Mucosa of descending colon (tissue), 3 donors: ENCODE measurements around the gene ZNF48. TPM values are rescaled to one million over a fixed set of nuclear protein-coding genes. Genes with fewer than 3 reads are reported as not detected.
A peak's percentile ranks its signal among the peaks of the same experiment; 100 is the strongest.

Experiments
- ATAC-seq: fragments of 200-7000 bp; cut with Tn5 transposase; one replicate; pipeline ENCODE4 v1.9.1; 2020; ENCODE audit warnings: mild to moderate bottlenecking, moderate library complexity
- DNase-seq, 3 donors: peaks; one replicate each; pipeline ENCODE4 v3.0.0-alpha.2; 2020
- H3K36me3 ChIP-seq: fragments of 200-600 bp; one replicate; pipeline ENCODE4 v1.8.0; 2021; ENCODE audit warnings: low read depth, mild to moderate bottlenecking
- H3K4me1 ChIP-seq: fragments of 200-600 bp; one replicate; pipeline ENCODE4 v1.8.0; 2021; ENCODE audit warnings: low read depth, mild to moderate bottlenecking
- H3K4me3 ChIP-seq: fragments of 200-600 bp; one replicate; pipeline ENCODE4 v1.8.0; 2021; ENCODE audit warnings: mild to moderate bottlenecking
- H3K9me3 ChIP-seq: fragments of 200-600 bp; one replicate; pipeline ENCODE4 v1.8.0; 2021; ENCODE audit warnings: mild to moderate bottlenecking
- intact Hi-C, 2 donors: fragments of 100-400 bp; cut with DNase I in 1 of 2; cut with micrococcal nuclease in 1 of 2; formaldehyde crosslinking; loops; one replicate each; pipeline versions ENCODE4 v1.11.0 to v1.11.1; 2022; cut with DNase I, micrococcal nuclease
- total RNA-seq, 3 donors: library from RNA; stranded (reverse); fragmentation: NEBNext Ultra II Directional in 2 of 3; extraction: Animal tissue kit (Norgen Biotek cat#: 25700) in 2 of 3; gene quantifications; one replicate each; pipeline versions ENCODE4 v1.2.1 to v1.2.4, GENCODE V29; 2021 to 2023
- TF ChIP-seq, protein P1 (sequence below): fragments of 200-600 bp; IDR thresholded peaks from one replicate; pipeline ENCODE4 v1.8.0; 2022; ENCODE audit warnings: antibody characterized with exemption, mild to moderate bottlenecking
- donor health status: DM: no; HTN: no; CAD: no; lungs with moderate emphysema.
- donor health status: DM: no; HTN: no; CAD: no.
- donor health status: DM: no; HTN: yes; CAD: no.

ZNF48 gene
- total RNA-seq, 3 donors from 2014 or later: 6.5 to 13.7 (median 6.6) TPM

GRCh38 chr16:30372725-30373124, 22.5 kb upstream of the ZNF48 start:
- Histone ChIP-seq H3K36me3 (peaks cover 4% of the 10 kb centered on the region), H3K4me1 (peaks cover 12% of the 10 kb centered on the region), H3K4me3 (no peak overlapping the region), H3K9me3 (no peaks in the 10 kb centered on the region)
- DNase-seq: no peak
- ATAC-seq: no peak
- TF ChIP-seq, protein P1, sequence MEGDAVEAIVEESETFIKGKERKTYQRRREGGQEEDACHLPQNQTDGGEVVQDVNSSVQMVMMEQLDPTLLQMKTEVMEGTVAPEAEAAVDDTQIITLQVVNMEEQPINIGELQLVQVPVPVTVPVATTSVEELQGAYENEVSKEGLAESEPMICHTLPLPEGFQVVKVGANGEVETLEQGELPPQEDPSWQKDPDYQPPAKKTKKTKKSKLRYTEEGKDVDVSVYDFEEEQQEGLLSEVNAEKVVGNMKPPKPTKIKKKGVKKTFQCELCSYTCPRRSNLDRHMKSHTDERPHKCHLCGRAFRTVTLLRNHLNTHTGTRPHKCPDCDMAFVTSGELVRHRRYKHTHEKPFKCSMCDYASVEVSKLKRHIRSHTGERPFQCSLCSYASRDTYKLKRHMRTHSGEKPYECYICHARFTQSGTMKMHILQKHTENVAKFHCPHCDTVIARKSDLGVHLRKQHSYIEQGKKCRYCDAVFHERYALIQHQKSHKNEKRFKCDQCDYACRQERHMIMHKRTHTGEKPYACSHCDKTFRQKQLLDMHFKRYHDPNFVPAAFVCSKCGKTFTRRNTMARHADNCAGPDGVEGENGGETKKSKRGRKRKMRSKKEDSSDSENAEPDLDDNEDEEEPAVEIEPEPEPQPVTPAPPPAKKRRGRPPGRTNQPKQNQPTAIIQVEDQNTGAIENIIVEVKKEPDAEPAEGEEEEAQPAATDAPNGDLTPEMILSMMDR: no peak
- intact Hi-C loops: no loop called here

GRCh38 chr16:30374538-30374937, 20.7 kb upstream of the ZNF48 start, which contains the start of gene MYL11:
Gene MYL11 (plus strand): TSS chr16:30374802. CDS start chr16:30374858, 56 bp downstream.
- peaks cover 11% of the 10 kb centered on the region for H3K4me1 ChIP-seq
- no peak for DNase-seq
- TF ChIP-seq, protein P1: no peak
- no peaks in the 10 kb centered on the region for H3K9me3 ChIP-seq
- H3K36me3 ChIP-seq: peaks cover 4% of the 10 kb centered on the region
- intact Hi-C loops: no loop called here
- H3K4me3 ChIP-seq: no peak within 1 kb of the TSS
- no peak for ATAC-seq

- TF ChIP-seq, protein P1: no peak
These were observed 19.4 kb upstream of the ZNF48 start for GRCh38 chr16:30375864-30376263.

GRCh38 chr16:30376461-30376902, 18.7 kb upstream of the ZNF48 start:
- Histone ChIP-seq H3K9me3 (no peaks in the 10 kb centered on the region), H3K4me1 (peaks cover 11% of the 10 kb centered on the region), H3K36me3 (no peaks in the 10 kb centered on the region), H3K4me3 (no peak overlapping the region)
- intact Hi-C loops: no loop called here
- DNase-seq (no peak), ATAC-seq (no peak)
- TF ChIP-seq, protein P1: no peak

More at GRCh38 chr16:30375864-30376263, 19.4 kb upstream of the ZNF48 start:
- intact Hi-C loops: no loop called here
- ATAC-seq (no peak), DNase-seq (no peak)
- no peak overlapping the region for H3K4me3 ChIP-seq
- H3K36me3 ChIP-seq: no peaks in the 10 kb centered on the region
- peaks cover 11% of the 10 kb centered on the region for H3K4me1 ChIP-seq
- H3K9me3 ChIP-seq: no peaks in the 10 kb centered on the region

- H3K9me3 ChIP-seq: no peaks in the 10 kb centered on the region
- intact Hi-C loops: no loop called here
- ATAC-seq (no peak), DNase-seq (no peak)
- H3K4me3 ChIP-seq: peak overlapping the region; percentile 33
- peaks cover 11% of the 10 kb centered on the region for H3K4me1 ChIP-seq
- TF ChIP-seq, protein P1: no peak
- no peaks in the 10 kb centered on the region for H3K36me3 ChIP-seq
These were observed 18.0 kb upstream of the ZNF48 start for GRCh38 chr16:30377050-30377811.
